ENCODE results near the gene NR4A3.
A peak's percentile ranks its signal among the peaks of the same experiment; 100 is the strongest.

The NR4A3 gene

GRCh38 chr9:99873943-99874584 is 52.4 kb downstream of the NR4A3 start:
- DNase-seq (ENCODE audit: low read depth, low spot score) = no peak

DNA sequence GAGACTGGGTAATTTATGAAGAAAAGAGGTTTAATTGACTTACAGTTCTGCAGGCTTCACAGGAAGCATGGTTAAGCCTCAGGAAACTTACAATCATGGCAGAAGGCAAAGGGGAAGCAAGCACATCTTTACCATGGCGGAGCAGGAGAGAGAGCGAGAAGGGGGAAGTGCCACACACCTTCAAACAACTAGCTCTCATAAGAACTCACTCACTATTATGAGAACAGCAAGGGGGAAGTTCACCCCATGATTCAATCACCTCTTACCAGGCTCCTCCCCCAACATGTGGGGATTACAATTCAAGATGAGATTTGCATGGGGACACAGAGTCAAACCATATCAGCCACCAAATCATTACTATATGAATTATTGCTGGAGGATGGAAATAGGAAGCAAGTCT is 54.5 kb downstream of the NR4A3 start:
- DNase-seq (ENCODE audit: low read depth, low spot score) = no peak

GRCh38 chr9:99878651-99879050 is 57.0 kb downstream of the NR4A3 start:
- DNase-seq (ENCODE audit: low read depth, low spot score) = no peak

- DNase-seq (ENCODE audit: low read depth, low spot score) = no peak
Measured at GRCh38 chr9:99881769-99882168, 60.1 kb downstream of the NR4A3 start.

- DNase-seq (ENCODE audit: low read depth, low spot score) = no peak
Measured at GRCh38 chr9:99885747-99886146, 64.1 kb downstream of the NR4A3 start.

GRCh38 chr9:99889120-99889519 is 67.4 kb downstream of the NR4A3 start:
- no peak for DNase-seq (ENCODE audit: low read depth, low spot score)

DNA sequence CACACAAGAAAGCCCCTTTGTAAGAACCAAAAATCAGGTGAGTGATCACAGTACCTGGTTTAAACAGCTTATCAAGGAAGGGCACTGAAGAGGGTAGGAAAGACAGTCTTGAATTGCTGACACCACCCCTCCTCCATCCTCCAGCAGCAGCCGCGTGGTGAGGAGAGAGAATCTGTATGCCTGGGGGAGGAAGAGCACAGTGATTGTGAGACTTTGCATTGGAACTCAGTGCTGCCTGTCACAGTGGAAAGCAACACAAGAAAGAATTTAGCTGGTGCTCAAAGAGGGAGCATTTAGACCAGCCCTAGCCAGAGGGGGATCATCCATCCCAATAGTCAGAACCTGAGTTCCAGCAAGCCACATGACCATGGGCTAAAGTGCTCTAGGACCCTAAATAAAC is 73.1 kb downstream of the NR4A3 start:
- no peak for DNase-seq (ENCODE audit: low read depth, low spot score)

DNA sequence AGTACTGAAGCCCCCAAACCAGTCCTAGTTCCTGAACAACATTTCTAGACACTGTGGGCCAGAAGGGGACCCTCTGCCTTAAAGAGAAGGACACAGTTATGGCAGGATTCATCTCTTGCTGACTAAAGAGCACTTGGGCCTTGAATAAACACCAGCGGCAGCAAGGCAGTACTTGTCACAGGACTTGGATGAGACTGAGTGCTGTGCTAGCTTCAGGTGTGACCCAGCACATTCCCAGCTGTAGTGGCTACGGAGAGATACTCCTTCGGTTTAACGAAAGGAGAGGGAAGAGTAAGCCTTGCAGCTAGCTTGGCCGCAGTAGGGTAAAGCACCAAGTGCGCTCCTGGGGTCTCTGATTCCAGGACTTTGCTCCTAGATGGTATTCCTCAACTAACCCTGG is 73.8 kb downstream of the NR4A3 start:
- DNase-seq (ENCODE audit: low read depth, low spot score) = no peak

DNA sequence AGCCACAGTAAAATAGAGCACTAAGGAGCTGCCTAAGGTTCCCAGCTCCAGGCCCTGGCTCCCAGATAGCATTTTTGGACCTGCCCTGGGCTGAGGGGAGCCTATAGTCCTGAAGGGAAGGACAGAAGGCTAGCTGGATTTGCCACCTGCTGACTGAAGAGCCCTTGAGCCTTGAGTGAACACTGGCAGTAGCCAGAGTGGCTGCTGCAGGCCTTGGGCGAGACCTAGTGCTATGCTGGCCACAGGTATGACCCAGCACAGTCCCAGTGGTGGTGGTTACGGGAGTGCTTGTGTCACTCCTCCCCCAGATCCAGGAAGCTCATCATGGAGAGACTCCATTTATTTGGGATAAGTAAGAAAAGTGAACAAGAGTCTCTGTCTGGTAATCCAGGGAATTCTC is 74.4 kb downstream of the NR4A3 start:
- no peak for DNase-seq (ENCODE audit: low read depth, low spot score)

GRCh38 chr9:99903393-99903792 is 81.7 kb downstream of the NR4A3 start:
- DNase-seq (ENCODE audit: low read depth, low spot score) = no peak

DNA sequence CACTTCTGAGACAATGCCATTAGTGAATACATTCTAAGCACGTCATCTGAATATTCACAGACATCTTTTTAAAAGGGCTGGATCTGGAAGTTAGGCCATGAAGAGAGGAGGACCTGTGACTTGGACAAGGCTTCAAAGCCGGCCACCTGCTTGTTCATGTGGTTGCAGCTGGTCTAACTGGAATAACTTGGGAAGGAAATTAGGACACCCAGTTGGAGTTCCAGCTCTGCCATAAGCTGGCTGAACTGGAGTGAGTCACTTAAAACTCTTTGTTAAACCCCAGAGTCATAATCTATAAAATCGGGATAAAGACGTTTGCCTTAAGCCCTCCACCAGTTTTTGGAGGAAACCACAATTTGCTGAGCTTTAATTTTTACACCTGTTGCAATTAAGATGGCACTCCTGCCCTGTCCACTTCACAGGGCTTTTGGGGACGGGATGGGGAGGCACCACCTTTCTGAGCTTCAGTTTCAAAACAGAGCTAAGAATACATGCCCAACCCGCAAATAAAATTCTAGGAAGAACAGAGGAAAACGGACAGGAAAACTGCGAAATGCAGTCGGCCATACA is 84.2 kb downstream of the NR4A3 start:
- DNase-seq (ENCODE audit: low read depth, low spot score) = no peak

DNA sequence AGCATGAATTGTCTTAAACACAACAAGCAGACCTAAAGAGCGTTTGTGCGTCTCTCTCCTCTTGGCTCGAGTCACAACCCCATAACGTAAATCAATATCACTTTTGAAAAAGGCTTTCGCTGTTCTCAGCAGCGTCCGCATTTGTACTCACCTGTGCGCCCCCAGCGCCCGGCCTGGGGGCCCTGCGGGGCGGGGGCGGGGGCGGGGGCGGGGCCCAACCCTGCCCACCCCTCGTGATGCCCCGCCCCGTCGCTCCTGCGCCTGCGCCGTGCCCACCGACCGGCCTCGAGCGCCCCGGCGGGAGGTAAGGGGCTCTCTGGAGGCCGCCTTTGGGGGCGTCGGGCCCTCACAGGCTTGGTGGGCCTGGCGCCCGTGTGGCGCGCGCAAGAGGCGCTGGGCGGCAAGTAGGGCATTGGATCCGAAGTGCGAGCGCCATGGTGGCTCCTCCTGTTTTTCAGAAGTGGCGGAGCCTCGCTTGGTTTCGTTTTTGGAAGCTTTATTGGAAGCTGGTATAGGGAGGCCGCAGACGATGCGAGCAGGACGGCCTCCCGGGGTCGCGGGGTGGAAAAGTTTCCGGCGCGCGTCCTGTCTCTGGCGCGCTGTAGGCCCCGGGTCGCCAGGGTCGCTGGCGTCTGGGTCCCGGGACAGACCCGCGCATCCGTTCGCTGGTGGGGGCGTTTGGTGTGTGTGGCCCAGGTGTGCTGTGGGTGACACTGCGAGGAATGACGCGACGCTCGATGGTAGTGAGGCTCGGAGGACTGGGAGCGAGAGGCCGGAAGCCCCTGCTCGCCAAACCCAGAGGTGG is 84.9 kb downstream of the NR4A3 start, which contains the start of gene STX17:
Gene STX17, plus strand, starts transcription at position 252 of the 805 bp plus-strand sequence. CDS start 8,586 bp downstream, outside the sequence.
- peak; percentile 71 for DNase-seq (ENCODE audit: low read depth, low spot score)

- DNase-seq (ENCODE audit: low read depth, low spot score) = no peak
Measured at GRCh38 chr9:99907208-99907532, 85.5 kb downstream of the NR4A3 start.

DNA sequence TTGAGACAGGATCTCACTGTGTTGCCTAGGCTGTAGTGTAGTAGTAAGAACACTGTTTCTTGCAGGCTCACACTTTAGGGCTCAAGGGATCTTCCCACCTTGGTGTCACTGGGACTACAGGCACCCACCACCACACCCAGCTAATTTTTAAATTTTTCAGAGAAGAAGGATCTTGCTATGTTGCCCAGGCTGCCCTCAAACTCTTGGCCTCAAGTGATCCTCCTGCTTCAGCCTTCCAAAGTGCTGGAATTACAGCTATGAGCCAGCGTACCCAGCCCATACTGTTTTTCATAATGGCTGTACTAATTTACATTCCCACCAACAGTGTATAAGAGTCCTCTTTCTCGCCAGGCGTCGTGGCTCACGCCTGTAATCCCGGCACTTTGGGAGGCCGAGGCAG is 89.9 kb downstream of the NR4A3 start:
- no peak for DNase-seq (ENCODE audit: low read depth, low spot score)

Data from activated CD4-positive, CD25-positive, alpha-beta regulatory T cell treated with anti-CD3 and anti-CD28 coated beads, Interleukin-2, amount 50 U/mL, for 16 hours (primary cell).